Measurements from ENCODE around the gene MAPT.

DNA sequence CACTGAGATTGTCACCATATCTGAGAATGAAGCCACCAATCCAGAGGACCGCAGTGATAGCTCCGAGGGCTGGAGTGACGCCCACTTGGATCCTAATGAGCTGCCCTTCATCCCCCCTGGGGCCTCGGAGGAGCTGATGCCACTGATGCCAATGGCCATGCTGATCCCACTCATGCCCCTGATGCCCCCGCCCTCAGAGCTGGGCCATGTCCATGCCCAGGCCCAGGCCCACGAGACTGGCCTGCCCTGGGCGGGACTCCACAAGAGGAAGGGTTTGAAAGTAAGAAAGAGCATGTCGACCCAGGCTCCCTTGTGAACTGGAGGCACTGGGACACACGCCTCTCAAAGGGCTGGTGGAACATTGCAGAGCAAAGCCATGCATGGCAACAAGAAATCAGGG lies 47.7 kb upstream of the MAPT start:
- TF ChIP-seq EZH2phosphoT487 (IDR thresholded peaks at IDR 0.05; ENCODE audit: borderline replicate concordance, low read length) = no peak
- TF ChIP-seq, protein P1, sequence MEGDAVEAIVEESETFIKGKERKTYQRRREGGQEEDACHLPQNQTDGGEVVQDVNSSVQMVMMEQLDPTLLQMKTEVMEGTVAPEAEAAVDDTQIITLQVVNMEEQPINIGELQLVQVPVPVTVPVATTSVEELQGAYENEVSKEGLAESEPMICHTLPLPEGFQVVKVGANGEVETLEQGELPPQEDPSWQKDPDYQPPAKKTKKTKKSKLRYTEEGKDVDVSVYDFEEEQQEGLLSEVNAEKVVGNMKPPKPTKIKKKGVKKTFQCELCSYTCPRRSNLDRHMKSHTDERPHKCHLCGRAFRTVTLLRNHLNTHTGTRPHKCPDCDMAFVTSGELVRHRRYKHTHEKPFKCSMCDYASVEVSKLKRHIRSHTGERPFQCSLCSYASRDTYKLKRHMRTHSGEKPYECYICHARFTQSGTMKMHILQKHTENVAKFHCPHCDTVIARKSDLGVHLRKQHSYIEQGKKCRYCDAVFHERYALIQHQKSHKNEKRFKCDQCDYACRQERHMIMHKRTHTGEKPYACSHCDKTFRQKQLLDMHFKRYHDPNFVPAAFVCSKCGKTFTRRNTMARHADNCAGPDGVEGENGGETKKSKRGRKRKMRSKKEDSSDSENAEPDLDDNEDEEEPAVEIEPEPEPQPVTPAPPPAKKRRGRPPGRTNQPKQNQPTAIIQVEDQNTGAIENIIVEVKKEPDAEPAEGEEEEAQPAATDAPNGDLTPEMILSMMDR (IDR thresholded peaks at IDR 0.05; ENCODE audit: low read depth, low read length, poor library complexity, severe bottlenecking) = no peak
